ENCODE data around the gene DAB2IP.
"Not testable (repeated sequence)": the region's sequence is repeated elsewhere in the genome, so short reads cannot be mapped to it uniquely, and the experiment has no call there.

Gene DAB2IP

DNA sequence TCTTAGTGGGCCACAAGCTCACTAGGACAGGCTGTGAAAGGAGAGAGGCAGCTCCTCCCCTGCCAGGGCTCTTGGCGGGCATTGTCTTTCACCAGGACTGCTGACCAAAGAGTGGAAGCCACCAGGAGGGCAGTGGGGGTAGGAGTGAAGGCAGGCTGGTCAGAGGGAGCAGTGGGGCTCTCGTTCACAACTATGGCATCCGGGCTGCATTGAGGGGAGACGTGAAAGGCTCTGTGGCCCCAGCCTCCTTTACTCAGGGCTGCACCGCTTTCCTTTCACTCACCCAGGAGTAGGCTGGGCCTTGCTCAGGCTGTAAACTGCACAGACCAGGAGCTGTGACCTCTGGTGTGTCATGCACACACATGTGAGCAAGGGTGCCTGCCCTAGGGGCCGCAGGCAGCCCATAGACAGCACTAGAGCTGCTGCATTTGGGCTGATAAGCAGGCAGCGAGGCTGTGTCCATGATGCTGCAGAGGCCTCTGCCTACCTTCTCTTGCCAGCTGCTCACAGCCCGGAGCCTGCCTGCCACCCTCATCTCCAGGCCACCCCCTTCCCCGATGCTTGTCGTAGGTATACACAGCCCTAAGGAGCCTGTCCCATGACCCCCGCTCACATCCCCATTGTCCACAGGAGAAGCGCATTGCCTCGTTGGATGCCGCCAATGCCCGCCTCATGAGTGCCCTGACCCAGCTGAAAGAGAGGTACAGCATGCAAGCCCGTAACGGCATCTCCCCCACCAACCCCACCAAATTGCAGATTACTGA, 130.4 kb downstream of the DAB2IP start:
- DNase-seq (ENCODE audit: low read depth, low spot score) = no peak
- no peak overlapping the region for H3K27ac ChIP-seq

DNA sequence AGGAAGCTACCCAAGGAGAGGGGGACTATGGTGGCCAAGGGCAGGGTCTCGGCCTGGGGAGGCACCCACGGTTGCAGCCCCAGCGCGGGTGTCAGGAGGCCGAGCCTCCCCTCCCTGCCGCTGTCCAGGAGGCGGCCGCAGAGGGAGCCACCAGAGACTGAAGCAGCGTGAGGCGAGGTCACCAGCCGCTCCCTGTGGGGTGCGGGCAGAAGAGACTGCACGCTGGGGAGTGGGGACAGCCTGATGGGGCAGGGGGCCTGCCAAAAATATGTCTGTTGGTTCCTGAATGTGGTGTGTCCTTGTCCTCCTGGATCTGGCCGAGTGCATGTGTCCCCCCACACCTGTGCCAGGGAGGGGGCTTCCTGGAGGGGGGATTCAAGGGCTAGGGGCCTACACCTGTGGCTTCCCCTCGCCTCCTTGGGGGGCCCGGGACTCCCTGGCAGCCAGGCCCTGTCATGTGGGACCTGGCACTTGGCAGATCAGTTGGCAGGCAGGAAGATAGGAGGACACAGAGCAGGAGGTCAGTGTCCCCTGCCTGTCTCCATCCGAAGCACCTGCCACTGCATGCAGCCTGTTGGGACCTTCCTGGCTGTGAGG, 131.2 kb downstream of the DAB2IP start:
- H3K27ac ChIP-seq = no peak overlapping the region
- no peak for DNase-seq (ENCODE audit: low read depth, low spot score)

DNA sequence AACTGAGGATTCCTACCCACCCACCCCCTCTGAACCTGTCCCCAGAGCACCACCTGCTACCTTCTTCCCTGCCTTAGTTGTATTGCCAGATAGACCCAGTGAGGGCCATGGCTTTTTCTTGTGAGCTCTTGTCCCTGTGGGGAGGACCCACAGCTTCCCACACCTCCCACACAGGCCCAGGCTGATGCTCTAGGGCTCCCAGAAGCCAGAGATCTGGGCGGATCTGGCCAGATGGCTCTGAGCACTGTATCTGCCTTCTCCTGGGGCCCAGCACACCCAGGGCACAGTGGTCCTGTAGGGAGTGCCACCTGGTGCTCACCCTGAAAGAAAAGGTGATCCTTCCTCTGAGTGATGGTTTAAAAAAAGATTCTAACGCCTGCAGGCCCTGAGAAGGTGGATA, 131.7 kb downstream of the DAB2IP start:
- no peak for DNase-seq (ENCODE audit: low read depth, low spot score)
- no peak overlapping the region for H3K27ac ChIP-seq

DNA sequence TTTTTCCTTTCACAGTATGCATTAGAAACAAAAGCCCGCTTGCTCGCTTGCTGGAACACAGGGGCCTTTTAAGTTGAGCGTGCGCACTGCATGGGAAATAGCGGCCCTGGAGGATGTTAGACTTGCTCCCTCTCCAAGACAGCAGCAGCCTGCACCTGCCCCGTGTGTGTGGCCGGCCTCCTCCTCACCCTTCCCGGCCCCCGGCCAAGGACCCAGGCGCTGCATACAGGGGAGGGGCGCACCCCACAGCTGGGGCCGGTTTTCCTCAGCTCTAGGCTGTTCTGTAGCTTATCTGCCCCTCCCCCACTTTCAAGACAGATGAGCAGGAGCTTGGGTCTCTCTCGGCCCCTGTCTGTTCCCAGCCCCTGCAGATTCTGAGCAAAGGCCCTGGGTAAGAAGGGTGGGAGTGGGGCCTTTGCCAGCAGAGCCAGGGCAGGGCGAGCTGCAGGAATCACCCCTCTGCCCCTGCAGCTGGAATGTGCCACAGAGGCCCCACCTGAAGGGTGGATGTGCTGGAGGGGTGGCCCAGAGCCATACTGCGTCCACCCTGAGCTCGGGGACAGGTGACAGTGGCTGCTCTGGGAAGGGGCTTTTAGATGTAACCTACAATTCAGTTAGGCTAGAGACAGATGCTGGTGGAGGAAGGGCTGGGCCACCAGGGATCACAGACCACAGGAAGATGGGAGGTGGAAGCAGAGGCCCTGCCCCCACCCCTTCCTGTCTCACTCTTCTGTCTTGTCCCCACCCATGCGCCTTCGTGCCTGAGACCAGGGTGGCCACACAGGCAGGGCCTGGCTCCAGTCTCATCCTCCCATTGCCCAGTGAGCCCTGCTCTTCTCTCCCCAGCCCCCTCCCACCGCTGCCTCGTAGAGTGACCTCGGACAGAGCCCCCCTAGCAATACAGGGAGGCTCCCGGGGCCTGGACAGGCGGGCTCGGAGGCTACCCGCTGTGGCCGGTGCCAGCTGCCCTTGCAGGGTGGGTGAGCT, 132.4 kb downstream of the DAB2IP start:
- DNase-seq (ENCODE audit: low read depth, low spot score) = no peak
- H3K27ac ChIP-seq = no peak overlapping the region

DNA sequence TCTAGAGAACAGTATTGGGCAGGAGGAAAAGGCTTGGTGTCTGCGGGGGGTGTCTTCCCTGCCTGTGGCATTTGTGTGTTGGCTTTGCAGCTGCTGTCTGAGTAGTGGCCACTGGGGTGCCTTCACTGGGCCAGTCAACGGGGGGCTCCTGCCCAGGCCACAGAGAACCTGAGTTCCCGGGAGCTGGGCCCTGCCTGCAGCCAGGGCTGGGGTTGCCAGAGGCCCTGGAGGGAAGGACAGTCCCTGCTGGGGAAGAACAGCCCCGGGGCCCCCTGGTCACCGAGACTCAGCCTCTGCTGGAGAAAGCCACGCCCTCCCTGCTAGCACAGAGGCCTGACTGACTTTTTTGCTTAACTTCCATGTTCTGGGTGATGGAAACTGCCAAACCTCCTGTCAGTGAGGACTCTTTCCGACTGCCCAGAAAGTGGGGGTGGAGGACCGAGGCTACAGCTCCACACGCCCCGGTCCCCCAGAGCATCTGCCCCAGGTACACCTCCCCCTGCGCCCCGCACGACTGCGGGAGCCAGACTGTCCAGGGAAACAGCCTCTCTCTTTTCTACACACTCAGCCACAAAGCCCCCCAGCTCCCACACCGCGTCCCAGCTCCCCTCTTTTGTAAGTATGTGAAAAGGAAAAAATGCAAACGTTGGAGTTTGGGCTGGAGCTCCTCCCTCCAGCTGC, 133.4 kb downstream of the DAB2IP start:
- H3K27ac ChIP-seq = no peak overlapping the region
- no peak for DNase-seq (ENCODE audit: low read depth, low spot score)

DNA sequence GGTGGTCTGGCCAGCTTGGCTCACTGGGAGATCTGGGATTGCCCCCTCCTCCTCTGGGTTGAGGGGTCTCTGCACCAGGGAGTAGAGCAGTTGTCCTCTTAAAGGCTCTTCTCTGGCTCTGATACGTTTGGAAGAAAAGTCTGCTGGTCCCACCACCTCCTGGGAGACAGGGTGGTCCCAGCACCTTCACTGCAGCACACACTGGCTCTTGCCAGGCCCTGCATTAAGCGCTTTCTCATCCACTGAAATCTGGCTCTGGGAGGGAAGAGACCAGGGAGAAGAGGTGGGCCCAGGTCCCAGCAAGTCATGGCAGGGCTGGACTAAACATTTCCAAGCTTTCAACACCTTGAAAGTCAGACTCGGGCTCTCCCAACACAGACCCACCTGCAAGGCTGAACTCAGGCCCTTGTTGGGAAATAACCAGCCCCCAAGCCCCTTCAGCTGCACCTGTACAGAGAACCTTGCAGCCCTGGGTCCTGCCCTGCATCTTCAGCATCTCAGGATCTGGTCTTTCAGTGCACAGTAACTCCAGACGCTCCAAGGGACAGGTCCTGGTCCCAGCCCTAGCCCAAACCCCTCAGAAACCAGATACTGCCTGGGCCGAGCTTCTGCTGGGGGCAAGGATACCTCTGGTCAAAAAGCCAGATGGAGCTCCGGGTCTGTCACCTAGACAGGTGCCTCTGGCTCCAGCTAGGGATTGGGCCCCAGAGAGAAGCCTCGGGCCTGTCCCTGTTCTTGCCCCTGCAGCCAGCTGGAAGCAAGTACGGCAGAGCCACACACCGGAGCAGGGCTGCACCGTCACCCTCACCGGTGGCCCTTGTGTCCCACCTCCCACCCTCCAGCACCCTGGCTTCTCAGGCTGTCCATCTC, 134.5 kb downstream of the DAB2IP start:
- DNase-seq (ENCODE audit: low read depth, low spot score) = no peak
- no peak overlapping the region for H3K27ac ChIP-seq

DNA sequence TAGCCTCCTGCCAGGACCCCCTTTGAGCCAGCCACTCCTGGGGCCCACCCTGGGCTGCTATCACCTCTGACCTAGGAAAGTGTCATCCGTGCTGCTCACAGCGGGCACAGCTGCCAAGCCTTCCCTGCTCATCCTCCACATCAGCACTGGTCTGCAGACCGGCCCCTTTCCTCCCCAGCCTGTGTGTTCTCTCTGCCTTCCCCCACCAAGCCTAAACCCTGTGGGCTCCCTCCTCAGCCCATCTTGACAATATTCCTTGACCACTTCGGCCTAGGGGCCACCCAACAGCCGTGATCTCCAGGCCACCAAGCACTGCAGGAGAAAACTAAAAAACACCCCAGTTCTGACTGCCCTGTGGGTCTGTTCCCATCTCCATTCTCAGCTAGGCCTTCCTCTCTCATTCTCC, 135.1 kb downstream of the DAB2IP start:
- DNase-seq (ENCODE audit: low read depth, low spot score) = no peak
- H3K27ac ChIP-seq = no peak overlapping the region

DNA sequence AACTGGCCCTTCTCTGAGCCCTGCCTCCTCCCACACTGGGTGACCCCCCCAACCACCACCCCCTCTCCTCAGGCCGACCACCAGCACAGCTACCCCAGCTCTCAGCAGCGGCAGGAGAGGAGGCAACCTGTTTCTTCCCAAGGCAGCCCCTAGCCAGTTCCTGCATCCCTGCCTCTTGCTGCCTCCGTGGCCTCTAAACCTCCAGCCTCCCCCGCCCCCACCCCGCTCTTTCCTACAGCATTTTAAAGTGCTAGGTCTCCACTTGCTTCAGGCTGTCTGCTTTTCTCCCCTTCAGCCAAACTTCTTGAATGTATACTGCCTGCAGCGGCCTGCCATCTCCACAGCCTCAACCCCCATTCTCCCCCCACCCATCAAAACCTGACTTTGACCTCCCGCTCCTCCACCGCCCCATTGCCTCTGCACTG, 135.6 kb downstream of the DAB2IP start:
- DNase-seq (ENCODE audit: low read depth, low spot score) = no peak
- no peak overlapping the region for H3K27ac ChIP-seq

DNA sequence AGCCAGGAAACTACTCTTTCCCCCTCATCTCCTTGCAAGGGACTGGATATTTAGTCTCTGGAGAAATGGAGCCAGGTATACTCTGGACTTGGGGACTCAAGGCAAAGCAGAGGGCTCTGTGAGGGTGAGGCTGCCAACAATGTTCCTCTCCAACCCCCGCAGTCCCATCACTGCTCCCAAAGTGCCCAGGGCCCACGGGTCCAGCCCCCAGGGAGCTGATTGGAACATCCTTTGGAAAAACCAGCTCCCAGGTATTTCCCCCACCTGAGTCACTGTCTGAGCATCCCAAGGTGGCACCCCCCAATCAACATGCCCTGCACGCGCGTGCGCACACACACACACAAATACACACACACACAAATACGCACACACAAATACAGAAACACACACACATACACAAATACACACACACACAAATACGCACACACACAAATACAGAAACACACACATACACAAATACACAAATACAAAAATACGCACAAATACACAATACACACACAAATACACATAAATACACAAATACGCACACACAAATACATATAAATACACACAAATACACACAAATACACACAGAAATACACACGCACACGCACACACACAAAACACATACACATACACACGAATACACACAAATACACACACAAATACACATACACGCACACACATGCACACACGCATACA, 137.4 kb downstream of the DAB2IP start:
- no peak overlapping the region for H3K27ac ChIP-seq
- DNase-seq (ENCODE audit: low read depth, low spot score) = no peak

DNA sequence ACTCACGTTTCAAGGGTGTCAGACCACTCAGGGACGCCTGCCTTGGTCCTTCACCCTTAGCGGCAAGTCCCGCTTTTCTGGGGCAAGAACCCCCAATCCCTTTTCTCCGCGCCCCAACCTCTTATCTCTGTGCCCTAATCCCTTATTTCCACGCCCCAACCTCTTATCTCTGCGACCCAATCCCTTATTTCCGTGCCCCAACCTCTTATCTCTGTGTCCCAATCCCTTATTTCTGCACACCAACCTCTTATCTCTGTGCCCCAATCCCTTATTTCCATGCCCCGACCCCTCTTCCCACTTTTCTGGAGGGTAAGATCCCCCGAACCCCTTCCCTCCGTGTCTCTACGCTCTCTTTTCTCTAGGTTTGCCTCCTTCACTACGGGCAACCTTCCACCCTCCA, 139.4 kb downstream of the DAB2IP start:
- no peak overlapping the region for H3K27ac ChIP-seq
- no peak for DNase-seq (ENCODE audit: low read depth, low spot score)

DNA sequence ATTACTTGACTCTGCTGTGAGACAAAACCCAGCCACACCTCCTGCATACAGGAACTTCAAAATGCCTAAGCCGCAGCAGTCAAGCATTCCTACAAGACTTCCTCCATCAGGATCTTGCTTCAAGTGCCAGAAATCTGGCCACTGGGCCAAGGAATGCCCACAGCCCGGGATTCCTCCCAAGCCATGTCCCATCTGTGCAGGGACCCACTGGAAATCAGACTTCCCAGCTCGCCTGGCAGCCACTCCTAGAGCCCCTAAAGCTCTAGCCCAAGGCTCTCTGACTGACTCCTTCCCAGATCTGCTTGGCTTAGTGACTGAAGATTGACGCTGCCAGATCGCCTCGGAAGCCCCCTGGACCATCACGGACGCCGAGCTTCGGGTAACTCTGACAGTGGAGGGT, 141.0 kb downstream of the DAB2IP start:
- not testable (repeated sequence) for H3K27ac ChIP-seq; DNase-seq (ENCODE audit: low read depth, low spot score)

DNA sequence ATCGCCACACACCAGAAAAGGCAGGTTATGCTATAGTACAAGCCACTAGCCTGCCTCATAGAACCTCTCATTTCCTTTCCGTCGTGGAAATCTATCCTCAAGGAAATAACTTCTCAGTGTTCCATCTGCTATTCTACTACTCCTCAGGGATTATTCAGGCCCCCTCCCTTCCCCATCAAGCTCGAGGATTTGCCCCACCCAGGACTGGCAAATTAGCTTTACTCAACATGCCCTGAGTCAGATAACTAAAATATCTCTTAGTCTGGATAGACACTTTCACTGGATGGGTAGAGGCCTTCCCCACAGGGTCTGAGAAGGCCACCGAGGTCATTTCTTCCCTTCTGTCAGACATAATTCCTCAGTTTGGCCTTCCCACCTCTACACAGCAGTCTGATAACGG, 142.9 kb downstream of the DAB2IP start:
- not testable (repeated sequence) for DNase-seq (ENCODE audit: low read depth, low spot score); H3K27ac ChIP-seq

DNA sequence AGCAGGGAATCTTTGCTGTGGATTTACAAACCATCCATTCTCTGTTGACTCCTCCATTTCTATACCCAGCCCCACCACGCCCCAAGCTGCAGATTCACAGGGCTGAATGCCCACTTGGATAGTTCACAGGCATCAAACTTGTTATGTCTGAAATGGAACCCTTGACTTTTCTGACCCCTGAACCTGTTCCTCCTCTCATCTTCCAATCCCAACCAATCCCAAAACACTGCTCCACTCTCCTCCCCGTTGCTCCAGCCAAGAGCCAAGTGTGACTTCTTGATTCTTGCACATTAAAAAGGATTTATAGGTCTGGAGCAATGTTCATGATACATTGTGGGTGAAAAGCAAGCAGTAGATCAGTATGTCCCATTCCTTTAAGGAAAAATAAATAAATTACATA, 145.6 kb downstream of the DAB2IP start:
- H3K27ac ChIP-seq = no peak overlapping the region

DNA sequence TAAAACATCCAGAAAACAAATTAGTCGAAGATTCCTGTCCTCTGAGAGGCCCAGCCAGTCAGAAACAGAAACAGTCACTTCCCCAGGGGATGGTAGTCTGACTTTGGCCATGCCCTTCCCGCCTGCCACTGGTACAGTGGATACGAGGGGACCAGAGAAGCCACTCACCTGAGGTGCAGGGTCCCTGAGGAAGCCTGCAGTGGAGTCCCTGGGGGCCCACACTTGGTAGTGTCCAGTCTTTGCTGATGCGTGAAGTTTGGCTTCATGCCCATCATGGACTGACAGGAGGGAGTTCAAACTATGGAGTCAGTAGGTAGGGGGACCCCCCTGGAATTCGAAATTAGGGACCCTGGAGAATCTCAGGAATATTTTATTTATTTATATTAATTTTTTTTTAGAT, 147.5 kb downstream of the DAB2IP start:
- DNase-seq (ENCODE audit: low read depth, low spot score) = no peak

More for the DNA sequence above, 145.6 kb downstream of the DAB2IP start:
- no peak for DNase-seq (ENCODE audit: low read depth, low spot score)

DNA sequence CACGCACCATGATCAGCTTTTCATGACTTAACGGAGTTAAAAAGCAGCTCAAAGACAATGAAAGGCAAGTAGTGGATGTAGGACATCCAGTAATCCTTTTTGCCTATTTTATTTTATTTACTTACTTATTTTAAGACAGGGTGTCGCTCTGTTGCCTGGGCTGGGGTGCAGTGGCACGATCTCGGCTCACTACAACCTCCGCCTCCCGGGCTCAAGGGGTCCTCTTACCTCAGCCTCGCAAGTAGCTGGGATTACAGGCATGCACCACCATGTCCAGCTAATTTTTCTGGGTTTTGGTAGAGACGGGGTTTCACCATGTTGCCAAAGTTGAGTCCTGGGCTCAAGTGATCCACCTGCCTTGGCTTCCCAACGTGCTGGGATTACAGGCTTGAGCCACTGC, 148.9 kb downstream of the DAB2IP start:
- no peak overlapping the region for H3K27ac ChIP-seq
- DNase-seq (ENCODE audit: low read depth, low spot score) = no peak

More for the DNA sequence above, 147.5 kb downstream of the DAB2IP start:
- no peak overlapping the region for H3K27ac ChIP-seq

DNA sequence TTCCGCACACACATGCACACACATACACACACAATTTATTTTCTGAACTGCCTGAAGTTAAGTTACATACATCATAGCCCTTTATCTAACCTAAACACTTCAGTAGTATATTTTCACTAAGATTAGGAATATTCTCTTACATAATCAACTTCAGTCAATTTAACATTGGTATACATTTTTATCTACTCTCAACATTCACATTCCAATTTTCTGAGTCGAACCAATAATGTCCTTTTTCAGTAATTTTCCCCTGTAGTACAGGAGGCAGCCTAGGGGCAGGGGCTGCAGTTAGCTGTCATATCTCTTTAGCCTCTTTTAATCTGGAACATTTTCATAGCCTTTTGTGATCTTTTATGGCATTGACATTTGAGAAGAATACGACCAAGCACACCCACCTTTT, 150.1 kb downstream of the DAB2IP start:
- H3K27ac ChIP-seq = no peak overlapping the region
- no peak for DNase-seq (ENCODE audit: low read depth, low spot score)

DNA sequence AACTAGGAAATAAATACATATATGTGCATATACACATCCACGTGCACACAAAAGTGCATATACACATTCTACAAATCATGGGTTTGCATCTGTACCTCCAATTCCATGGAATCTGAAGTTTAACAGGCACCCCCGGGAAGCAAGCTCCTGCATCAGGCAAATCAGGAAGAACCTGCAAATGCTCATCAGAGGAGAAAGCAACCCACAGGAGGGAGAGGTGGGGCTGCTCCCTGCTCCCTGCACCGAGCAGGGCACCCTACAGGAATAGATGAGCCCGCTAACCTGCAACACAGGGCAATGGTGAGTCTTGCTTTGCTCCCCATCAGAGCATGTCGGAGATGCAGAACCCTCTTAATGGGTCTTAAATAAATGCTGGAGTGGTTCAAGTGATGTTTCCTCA, 151.3 kb downstream of the DAB2IP start:
- no peak overlapping the region for H3K27ac ChIP-seq
- no peak for DNase-seq (ENCODE audit: low read depth, low spot score)

DNA sequence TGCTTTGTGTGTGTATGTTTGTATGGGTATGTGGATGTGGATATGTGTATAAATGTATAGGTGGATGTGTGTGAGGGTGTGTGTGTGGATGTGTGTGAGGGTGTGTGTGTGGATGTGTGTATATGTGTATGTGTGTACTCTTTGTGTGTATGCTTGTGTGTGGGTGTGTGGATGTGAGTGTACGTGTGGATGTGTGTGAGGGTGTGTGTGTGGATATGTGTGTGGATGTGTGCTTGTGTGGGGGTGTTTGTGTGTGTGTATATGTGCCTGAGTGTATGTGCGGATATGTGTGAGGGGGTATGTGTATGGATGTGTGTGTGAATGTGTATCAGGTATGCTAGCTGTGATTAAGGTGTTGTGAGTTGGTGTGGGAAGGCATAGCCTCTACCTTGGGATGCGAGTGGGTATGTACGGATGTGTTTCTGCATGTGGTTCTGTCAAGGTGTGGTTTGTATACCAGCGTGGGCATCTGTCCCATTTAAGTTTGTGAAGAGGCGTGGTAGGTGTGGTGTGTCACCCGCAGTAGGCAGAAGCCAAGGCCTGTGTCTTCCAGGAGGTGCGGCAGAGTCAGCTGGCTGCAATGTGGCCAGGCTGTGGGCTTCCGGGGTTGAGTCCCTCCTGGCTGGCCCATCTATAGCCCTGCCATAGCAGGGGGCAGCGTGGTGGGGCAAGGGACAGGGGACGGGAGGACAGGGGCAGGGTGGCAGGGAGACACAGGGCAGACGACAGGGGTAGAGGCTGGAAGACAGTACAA, 155.8 kb downstream of the DAB2IP start:
- no peak overlapping the region for H3K27ac ChIP-seq
- no peak for DNase-seq (ENCODE audit: low read depth, low spot score)
